Measurements from ENCODE around the gene PMM2.

The PMM2 gene

GRCh38 chr16:8853611-8854010 lies 56.0 kb downstream of the PMM2 start:
- no peak for DNase-seq

- no peak for DNase-seq
Observed at GRCh38 chr16:8854298-8854948, 56.8 kb downstream of the PMM2 start.

- DNase-seq, result no peak
Observed at GRCh38 chr16:8855051-8855786, 57.6 kb downstream of the PMM2 start.

GRCh38 chr16:8855972-8856371 lies 58.3 kb downstream of the PMM2 start:
- no peak for DNase-seq

GRCh38 chr16:8858994-8859912 lies 61.6 kb downstream of the PMM2 start:
- DNase-seq, result no peak

- DNase-seq, result no peak
Observed at GRCh38 chr16:8859913-8860881, 62.6 kb downstream of the PMM2 start.

- DNase-seq, result no peak
Observed at GRCh38 chr16:8861563-8862308, 64.1 kb downstream of the PMM2 start.

GRCh38 chr16:8862309-8863130 lies 64.9 kb downstream of the PMM2 start:
- DNase-seq, result no peak

GRCh38 chr16:8863594-8864424 lies 66.2 kb downstream of the PMM2 start:
- DNase-seq, result no peak

- DNase-seq, result no peak
Observed at GRCh38 chr16:8864480-8865110, 67.0 kb downstream of the PMM2 start.

GRCh38 chr16:8865145-8865882 lies 67.7 kb downstream of the PMM2 start:
- DNase-seq, result no peak

GRCh38 chr16:8866118-8866883 lies 68.7 kb downstream of the PMM2 start:
- peak; percentile 4 to 68 (median 42) for DNase-seq

- DNase-seq, result peak in 1 of 3 experiments; percentile 42
Observed at GRCh38 chr16:8866884-8867215, 69.2 kb downstream of the PMM2 start.

- peak in 2 of 3 experiments; percentile 51 to 67 for DNase-seq
Observed at GRCh38 chr16:8867216-8867931, 69.7 kb downstream of the PMM2 start.

GRCh38 chr16:8867932-8868415 lies 70.3 kb downstream of the PMM2 start:
- no peak for DNase-seq

- DNase-seq, result peak; percentile 83 to 93 (median 92)
Observed at GRCh38 chr16:8868416-8869211, 71.0 kb downstream of the PMM2 start, which contains the start of gene CARHSP1. Gene CARHSP1, minus strand, starts transcription at chr16:8869006. Its CDS starts 9,678 bp downstream, at chr16:8859328.
